Fibroblast of pulmonary artery (primary cell): Measurements from ENCODE around the gene TNS1.

ENCODE experiments used
- DNase-seq: peaks from one replicate; pipeline ENCODE4 v3.0.0-alpha.2; 2010; ENCODE audit warnings: low read depth
- H3K4me3 ChIP-seq: replicated peaks from 2 replicates; pipeline ENCODE4 v1.5.1; 2011; ENCODE audit warnings: low read depth, mild to moderate bottlenecking, control low read depth, low read length, moderate library complexity
- TF ChIP-seq, protein P1 (sequence below): IDR thresholded peaks from 2 replicates; pipeline ENCODE4 v1.5.1; 2011; ENCODE audit warnings: mild to moderate bottlenecking, control low read depth, low read length, inconsistent platforms; ENCODE audit errors: missing control alignments

The TNS1 gene

DNA sequence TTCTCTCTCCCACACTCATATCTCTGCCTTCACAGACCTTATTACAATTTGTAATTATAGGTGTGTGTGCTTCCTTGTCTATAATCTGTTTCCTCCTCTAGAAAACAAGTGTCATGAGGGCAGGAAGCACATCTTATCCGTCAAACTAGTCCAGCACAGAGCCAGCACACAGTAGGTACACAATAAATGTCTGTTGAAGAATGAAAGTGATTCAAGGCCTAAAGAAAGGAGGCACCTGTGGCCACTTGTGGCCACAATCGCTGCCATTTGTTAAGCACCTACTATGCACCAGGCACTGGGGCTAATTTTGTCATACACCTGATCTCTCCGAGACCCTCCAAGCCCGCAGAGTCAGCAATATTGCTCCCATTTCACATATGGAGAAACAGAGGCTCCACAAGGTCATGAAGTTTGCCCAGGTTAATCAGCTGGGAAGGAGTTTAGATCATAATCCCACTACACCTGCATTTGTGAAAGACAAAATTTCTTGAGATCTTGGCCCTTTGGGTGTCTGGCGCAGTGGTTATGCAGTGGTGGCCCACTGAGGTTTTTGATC lies 78.4 kb downstream of the TNS1 start:
- TF ChIP-seq, protein P1, sequence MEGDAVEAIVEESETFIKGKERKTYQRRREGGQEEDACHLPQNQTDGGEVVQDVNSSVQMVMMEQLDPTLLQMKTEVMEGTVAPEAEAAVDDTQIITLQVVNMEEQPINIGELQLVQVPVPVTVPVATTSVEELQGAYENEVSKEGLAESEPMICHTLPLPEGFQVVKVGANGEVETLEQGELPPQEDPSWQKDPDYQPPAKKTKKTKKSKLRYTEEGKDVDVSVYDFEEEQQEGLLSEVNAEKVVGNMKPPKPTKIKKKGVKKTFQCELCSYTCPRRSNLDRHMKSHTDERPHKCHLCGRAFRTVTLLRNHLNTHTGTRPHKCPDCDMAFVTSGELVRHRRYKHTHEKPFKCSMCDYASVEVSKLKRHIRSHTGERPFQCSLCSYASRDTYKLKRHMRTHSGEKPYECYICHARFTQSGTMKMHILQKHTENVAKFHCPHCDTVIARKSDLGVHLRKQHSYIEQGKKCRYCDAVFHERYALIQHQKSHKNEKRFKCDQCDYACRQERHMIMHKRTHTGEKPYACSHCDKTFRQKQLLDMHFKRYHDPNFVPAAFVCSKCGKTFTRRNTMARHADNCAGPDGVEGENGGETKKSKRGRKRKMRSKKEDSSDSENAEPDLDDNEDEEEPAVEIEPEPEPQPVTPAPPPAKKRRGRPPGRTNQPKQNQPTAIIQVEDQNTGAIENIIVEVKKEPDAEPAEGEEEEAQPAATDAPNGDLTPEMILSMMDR, result no peak
- DNase-seq, result no peak
- no peak overlapping the region for H3K4me3 ChIP-seq

GRCh38 chr2:217923007-217923686 lies 79.6 kb downstream of the TNS1 start:
- no peak for DNase-seq
- TF ChIP-seq, protein P1, result no peak
- H3K4me3 ChIP-seq, result no peak overlapping the region

GRCh38 chr2:217922101-217923006 lies 80.4 kb downstream of the TNS1 start:
- H3K4me3 ChIP-seq, result no peak overlapping the region
- DNase-seq, result peak; percentile 34
- TF ChIP-seq, protein P1, result peak; percentile 11

GRCh38 chr2:217920879-217921603 lies 81.8 kb downstream of the TNS1 start:
- no peak overlapping the region for H3K4me3 ChIP-seq
- TF ChIP-seq, protein P1, result no peak
- DNase-seq, result peak; percentile 57

GRCh38 chr2:217919781-217920351 lies 82.9 kb downstream of the TNS1 start:
- no peak overlapping the region for H3K4me3 ChIP-seq
- TF ChIP-seq, protein P1, result no peak
- peak; percentile 89 for DNase-seq

DNA sequence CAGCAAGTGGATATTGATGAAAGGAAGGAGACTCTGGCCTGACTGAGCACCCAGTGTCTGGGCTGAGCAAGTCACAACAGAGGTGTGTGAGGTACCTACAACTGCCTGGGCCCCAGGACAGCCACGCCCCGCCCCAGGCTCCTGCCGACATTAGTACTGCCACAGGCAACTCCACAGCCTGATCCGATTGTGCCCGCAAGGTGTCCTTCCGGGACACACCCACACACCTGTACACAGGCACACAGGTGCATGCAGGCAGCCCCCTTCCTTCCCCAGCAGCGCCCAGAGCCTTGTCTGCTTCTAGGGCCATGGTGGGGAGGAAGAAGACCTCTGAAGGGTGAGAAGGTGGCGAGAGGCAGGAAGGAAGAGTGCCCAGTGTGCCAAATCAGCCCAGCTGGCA lies 83.6 kb downstream of the TNS1 start:
- DNase-seq, result no peak
- H3K4me3 ChIP-seq, result no peak overlapping the region
- TF ChIP-seq, protein P1, result no peak
